Spleen (tissue), 11 donors: ENCODE measurements around the gene ZMYND15. TPM values are rescaled to one million over a fixed set of nuclear protein-coding genes. Genes with fewer than 3 reads are reported as not detected.

Experiments
- DNase-seq: peaks from one replicate; pipeline ENCODE4 v3.0.0-alpha.2; 2020
- H3K27ac ChIP-seq, 8 donors: fragments of 200-600 bp; sonication (generic) in 7 of 8; 1 replicate in 4 of 8; 2 replicates in 4 of 8; pipeline versions ENCODE4 v1.5.0 to v1.8.0; 2016 to 2021; ENCODE audit warnings: inconsistent platforms in 4 of 8, mild to moderate bottlenecking in 4 of 8, moderate library complexity in 1 of 8
- H3K27me3 ChIP-seq, 7 donors: fragments of 200-600 bp; sonication (generic) in 6 of 7; replicated peaks in 1 of 7; 1 replicate in 4 of 7; 2 replicates in 3 of 7; pipeline versions ENCODE4 v1.5.0 to v1.8.0; 2016 to 2021; ENCODE audit warnings: inconsistent platforms in 3 of 7, mild to moderate bottlenecking in 1 of 7
- H3K36me3 ChIP-seq, 6 donors: fragments of 200-600 bp; sonication (generic) in 5 of 6; 1 replicate in 4 of 6; 2 replicates in 2 of 6; pipeline versions ENCODE4 v1.5.0 to v1.8.0; 2016 to 2021; ENCODE audit warnings: inconsistent platforms in 2 of 6
- H3K4me1 ChIP-seq, 6 donors: fragments of 200-600 bp; sonication (generic) in 5 of 6; 1 replicate in 3 of 6; 2 replicates in 3 of 6; pipeline versions ENCODE4 v1.5.0 to v1.8.0; 2016 to 2021; ENCODE audit warnings: inconsistent platforms in 3 of 6
- H3K4me3 ChIP-seq, 8 donors: fragments of 200-600 bp; sonication (generic) in 7 of 8; 1 replicate in 4 of 8; 2 replicates in 4 of 8; pipeline versions ENCODE4 v1.5.0 to v1.8.0; 2016 to 2021; ENCODE audit warnings: inconsistent platforms in 4 of 8, mild to moderate bottlenecking in 4 of 8, moderate library complexity in 2 of 8
- H3K9me3 ChIP-seq, 8 donors: fragments of 200-600 bp; sonication (generic) in 7 of 8; 1 replicate in 4 of 8; 2 replicates in 4 of 8; pipeline versions ENCODE4 v1.5.0 to v1.8.0; 2016 to 2021; ENCODE audit warnings: inconsistent platforms in 4 of 8
- CTCF ChIP-seq, 11 experiments: fragments of 200-600 bp in 7 of 11; fragments of 450-650 bp in 4 of 11; sonication (generic) in 4 of 11; IDR thresholded peaks in 8 of 11; conservative IDR thresholded peaks in 3 of 11; 1 replicate in 7 of 11; 2 replicates in 4 of 11; pipeline versions ENCODE4 v1.4.0 to v1.8.0; 2016 to 2021; ENCODE audit warnings: antibody characterized with exemption in 11 of 11, inconsistent platforms in 4 of 11, mild to moderate bottlenecking in 1 of 11
- POLR2A ChIP-seq, 3 donors: fragments of 450-650 bp; IDR thresholded peaks; one replicate each; pipeline ENCODE4 v1.5.1; 2017; ENCODE audit warnings: antibody characterized with exemption in 3 of 3, mild to moderate bottlenecking in 1 of 3
- POLR2AphosphoS5 ChIP-seq, 3 donors: sonication (generic); formaldehyde crosslinking; IDR thresholded peaks; one replicate each; pipeline ENCODE4 v1.5.1; 2017; ENCODE audit warnings: antibody characterized with exemption in 3 of 3
- WGBS, 5 donors: extraction: QIAGEN DNeasy Blood & Tissue Kit in 3 of 5; methylation state at CpG; one replicate each; pipeline versions ENCODE4 v1.1.5 to v1.1.7; 2013 to 2018; 5-methylcytosine and 5-hydroxymethylcytosine counted together
- intact Hi-C: fragments of 100-400 bp; cut with DNase I; formaldehyde crosslinking; loops from one replicate; pipeline ENCODE4 v1.15.0; 2023; ENCODE audit warnings: low total_unique reads
- polyA plus RNA-seq, 3 donors: library from polyadenylated mRNA; stranded (reverse); fragments of 200-250 nt; gene quantifications; one replicate each; pipeline ENCODE4 v1.2.1, GENCODE V29; 2013
- total RNA-seq, 7 donors: library from RNA; depleted of rRNA in 3 of 7; stranded (reverse); fragments of >200 nt in 3 of 7; fragmentation: NEBNext Ultra II Directional in 4 of 7; extraction: Animal tissue kit (Norgen Biotek cat#: 25700) in 4 of 7; gene quantifications; one replicate each; pipeline versions ENCODE4 v1.1.0 to v1.2.1, GENCODE V29; 2016 to 2021
- donor health status: healthy with polysubstance abuse.
- donor health status: DM: no; HTN: no; CAD: no; lungs with moderate emphysema.
- donor health status: DM: no; HTN: no; CAD: no.
- donor health status: Bipolar disorder and iron deficiency.
- donor health status: healthy.
- donor health status: DM: no; HTN: no; CAD: no.
- donor health status: DM: yes; HTN: yes; CAD: no.

The ZMYND15 gene
- total and polyA plus RNA-seq, 10 donors: 1.8 to 11.5 (median 4.1) TPM

DNA sequence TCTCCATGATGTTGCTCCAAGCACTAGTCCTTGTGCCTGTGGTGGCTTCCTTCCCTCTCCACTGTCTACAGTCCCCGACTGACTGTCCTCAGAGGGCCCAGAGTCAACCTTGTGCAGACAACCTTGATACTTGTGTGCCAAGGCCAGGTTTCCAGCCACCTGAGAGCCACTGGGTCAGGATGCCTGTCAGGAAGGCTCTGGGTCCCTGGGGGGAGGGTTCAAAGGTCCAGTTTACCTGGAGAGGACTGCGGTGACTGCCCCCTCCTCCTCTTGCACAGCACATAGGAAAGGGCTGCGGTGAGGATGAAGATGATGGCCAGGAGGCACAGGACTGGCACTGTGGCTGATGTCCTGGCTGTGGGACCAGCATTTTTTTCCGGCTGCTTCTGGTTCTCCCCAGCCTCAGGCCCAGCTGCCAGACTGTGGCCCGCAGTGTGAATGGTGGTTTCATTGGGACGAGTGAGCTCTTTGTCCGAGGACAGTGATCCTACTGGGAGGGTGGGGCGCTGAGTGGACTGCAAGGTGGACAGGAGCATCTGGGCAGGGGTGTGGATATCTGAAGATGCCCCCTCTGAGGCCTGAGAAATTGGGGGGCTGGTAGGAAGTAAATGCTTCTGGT is 4.7 kb upstream of the ZMYND15 start:
- Histone ChIP-seq H3K27ac (peak overlapping the region in 5 of 8 donors; percentile 79 to 97 (median 95)), H3K9me3 (no peaks in the 10 kb centered on the region), H3K36me3 (peaks cover 0 to 27% (median 0%) of the 10 kb centered on the region in 6 donors), H3K4me3 (peak overlapping the region in 1 of 8 donors; percentile 40), H3K4me1 (peaks cover 26 to 96% (median 61%) of the 10 kb centered on the region in 6 donors), H3K27me3 (peaks cover 0 to 21% (median 0%) of the 10 kb centered on the region in 7 donors)
- peak; percentile 70 for DNase-seq
- intact Hi-C loops: loop anchor here (10.0 kb wide), 1 partner anchor 50 kb away; the partner anchor contains the start of genes GLTPD2 and VMO1
- TF ChIP-seq POLR2A (IDR thresholded peaks at IDR 0.05) (no peak), POLR2AphosphoS5 (IDR thresholded peaks at IDR 0.05) (peak in 1 of 3 donors; percentile 30)
- WGBS, 5 donors: 90 to 96% (median 91%) methylated on average over 6 to 8 of the region's 8 CpGs

GRCh38 chr17:4735876-4736651 is 3.6 kb upstream of the ZMYND15 start:
- TF ChIP-seq POLR2A (IDR thresholded peaks at IDR 0.05) (no peak), CTCF (IDR thresholded peaks at IDR 0.05 in 8 of 11, conservative IDR thresholded peaks at IDR 0.05 in 3 of 11) (peak in 1 of 11 experiments; percentile 11), POLR2AphosphoS5 (IDR thresholded peaks at IDR 0.05) (peak in 2 of 3 donors; percentile 16 to 93)
- no peaks in the 10 kb centered on the region for H3K9me3 ChIP-seq
- peak overlapping the region in 1 of 8 donors; percentile 40 for H3K4me3 ChIP-seq
- intact Hi-C loops: loop anchor here (10.0 kb wide), 1 partner anchor 49 kb away; the partner anchor contains the start of genes GLTPD2 and VMO1
- peaks cover 0 to 27% (median 0%) of the 10 kb centered on the region in 6 donors for H3K36me3 ChIP-seq
- H3K4me1 ChIP-seq: peaks cover 25 to 93% (median 59%) of the 10 kb centered on the region in 6 donors
- 33 to 50% (median 38%) methylated on average over 9 of the region's 9 CpGs for WGBS, 5 donors
- DNase-seq: peak; percentile 67
- H3K27me3 ChIP-seq: peaks cover 0 to 31% (median 0%) of the 10 kb centered on the region in 7 donors
- peak overlapping the region; percentile 4 to 97 (median 82) for H3K27ac ChIP-seq

DNA sequence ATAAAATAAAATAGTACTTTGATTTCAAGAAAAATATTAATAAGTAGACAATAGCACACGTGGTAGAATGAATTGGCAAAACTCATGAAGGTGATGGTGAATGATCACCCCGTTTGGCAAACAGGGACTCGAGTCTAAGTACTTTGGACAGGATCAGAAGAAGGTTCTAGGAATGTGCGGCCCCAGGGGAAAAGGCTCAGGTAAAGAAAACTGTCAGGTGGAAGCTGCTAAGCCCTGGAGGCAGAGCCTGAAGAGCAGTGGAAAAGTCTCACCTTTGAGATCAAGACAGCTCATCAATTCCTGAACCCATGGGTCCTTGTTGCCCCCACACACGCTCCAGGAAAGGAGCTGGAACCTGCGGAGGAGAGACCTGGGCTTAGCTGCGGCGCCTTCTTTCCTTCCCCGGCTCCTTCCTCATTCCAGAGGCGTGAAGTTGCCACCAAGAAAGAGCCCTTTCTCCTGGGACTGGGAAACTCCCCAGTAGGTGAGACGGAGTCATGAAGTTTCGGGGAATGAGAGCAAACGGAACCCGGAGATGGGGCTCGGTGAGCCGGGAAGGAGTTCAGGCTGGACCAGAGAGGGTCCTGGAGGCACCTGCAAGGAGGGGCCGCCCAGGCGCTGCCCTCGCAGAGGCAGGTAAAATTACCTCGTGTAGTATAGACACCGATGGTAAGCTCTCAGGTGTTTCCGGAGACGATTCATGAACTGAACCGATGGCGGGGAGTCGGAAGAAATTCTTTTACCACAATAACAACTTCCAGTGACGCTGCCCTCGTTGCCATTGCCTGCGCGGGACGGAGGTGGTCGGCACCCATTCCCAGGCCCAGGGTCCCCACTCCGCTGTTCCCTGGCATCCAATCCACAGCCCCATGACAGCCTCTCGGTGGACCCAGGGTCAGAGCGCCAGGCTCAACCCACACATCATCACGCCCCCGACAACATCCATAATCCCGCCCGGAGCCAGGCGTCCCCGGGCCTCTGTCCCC is 1.2 kb upstream of the ZMYND15 start:
- intact Hi-C loops: loop anchor here (10.0 kb wide), 1 partner anchor 46 kb away; the partner anchor contains the start of genes GLTPD2 and VMO1
- WGBS, 5 donors: 17 to 29% (median 21%) methylated on average over 26 to 41 of the region's 41 CpGs
- H3K27me3 ChIP-seq: peaks cover 0 to 35% (median 0%) of the 10 kb centered on the region in 7 donors
- peak overlapping the region in 7 of 8 donors; percentile 52 to 87 (median 78) for H3K27ac ChIP-seq
- peaks cover 0 to 19% (median 0%) of the 10 kb centered on the region in 6 donors for H3K36me3 ChIP-seq
- peaks cover 7 to 73% (median 40%) of the 10 kb centered on the region in 6 donors for H3K4me1 ChIP-seq
- peak; percentile 79 for DNase-seq
- H3K9me3 ChIP-seq: no peaks in the 10 kb centered on the region
- peak overlapping the region; percentile 60 to 91 (median 80) for H3K4me3 ChIP-seq
- TF ChIP-seq POLR2AphosphoS5 (IDR thresholded peaks at IDR 0.05): no peak
- TF ChIP-seq CTCF (IDR thresholded peaks at IDR 0.05 in 8 of 11, conservative IDR thresholded peaks at IDR 0.05 in 3 of 11): no peak
- no peak for TF ChIP-seq POLR2A (IDR thresholded peaks at IDR 0.05)

DNA sequence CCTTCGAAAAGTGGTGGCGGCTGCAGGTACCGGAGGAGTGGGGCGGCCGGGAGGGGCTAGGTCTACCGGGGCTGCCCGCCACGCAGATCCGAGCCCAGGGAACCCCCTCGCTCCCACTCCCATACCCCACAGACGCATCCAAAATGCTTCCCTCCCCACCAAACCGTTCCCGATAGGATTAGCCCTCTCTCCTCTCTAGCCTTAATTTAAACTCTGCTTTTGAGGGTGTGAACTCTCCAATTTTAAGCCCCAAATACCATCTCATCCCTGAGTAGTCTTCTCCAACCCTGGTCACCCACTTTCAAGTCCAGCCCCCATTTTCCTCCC is 355 bp downstream of the ZMYND15 start:
- H3K9me3 ChIP-seq: no peaks in the 10 kb centered on the region
- H3K4me3 ChIP-seq: peak overlapping the region; percentile 60 to 91 (median 80)
- DNase-seq: no peak
- peaks cover 5 to 59% (median 31%) of the 10 kb centered on the region in 6 donors for H3K4me1 ChIP-seq
- peaks cover 0 to 6% (median 0%) of the 10 kb centered on the region in 6 donors for H3K36me3 ChIP-seq
- WGBS, 5 donors: 15 to 19% (median 17%) methylated on average over 8 to 13 of the region's 13 CpGs
- no peak for TF ChIP-seq CTCF (IDR thresholded peaks at IDR 0.05 in 8 of 11, conservative IDR thresholded peaks at IDR 0.05 in 3 of 11)
- TF ChIP-seq POLR2A (IDR thresholded peaks at IDR 0.05): no peak
- peaks cover 0 to 51% (median 1%) of the 10 kb centered on the region in 7 donors for H3K27me3 ChIP-seq
- intact Hi-C loops: no loop called here
- peak overlapping the region in 6 of 8 donors; percentile 45 to 87 (median 81) for H3K27ac ChIP-seq
